GM18517 (cell line): ENCODE data around the gene GOLGA1.

Experiments used
- ATAC-seq: cut with Tn5 transposase; IDR thresholded peaks from one replicate; pipeline ENCODE4 v1.9.1; 2021; ENCODE audit warnings: mild to moderate bottlenecking, moderate library complexity; ENCODE audit not compliant: unreplicated experiment

The GOLGA1 gene

GRCh38 chr9:124885551-124885950 is 55.3 kb downstream of the GOLGA1 start:
- no peak for ATAC-seq

- ATAC-seq = no peak
These were observed 56.5 kb downstream of the GOLGA1 start for GRCh38 chr9:124884376-124884775.

GRCh38 chr9:124882231-124882630 is 58.7 kb downstream of the GOLGA1 start:
- ATAC-seq = no peak

GRCh38 chr9:124881138-124881743 is 59.6 kb downstream of the GOLGA1 start:
- ATAC-seq = no peak

GRCh38 chr9:124880501-124880900 is 60.4 kb downstream of the GOLGA1 start:
- no peak for ATAC-seq

GRCh38 chr9:124879226-124879625 is 61.7 kb downstream of the GOLGA1 start:
- no peak for ATAC-seq

- ATAC-seq = no peak
These were observed 62.4 kb downstream of the GOLGA1 start for GRCh38 chr9:124878518-124878917.

- no peak for ATAC-seq
These were observed 62.9 kb downstream of the GOLGA1 start for GRCh38 chr9:124878021-124878420.

GRCh38 chr9:124877021-124877782 is 63.7 kb downstream of the GOLGA1 start:
- ATAC-seq = no peak

GRCh38 chr9:124875501-124875900 is 65.4 kb downstream of the GOLGA1 start:
- ATAC-seq = no peak

GRCh38 chr9:124873664-124874063 is 67.2 kb downstream of the GOLGA1 start:
- ATAC-seq = no peak

GRCh38 chr9:124871156-124871561 is 69.7 kb downstream of the GOLGA1 start:
- ATAC-seq = no peak

GRCh38 chr9:124870723-124871122 is 70.2 kb downstream of the GOLGA1 start:
- ATAC-seq = no peak

GRCh38 chr9:124869986-124870560 is 70.8 kb downstream of the GOLGA1 start:
- ATAC-seq = peak; percentile 42

- peak; percentile 15 for ATAC-seq
These were observed 71.4 kb downstream of the GOLGA1 start for GRCh38 chr9:124869466-124869985.

GRCh38 chr9:124868511-124869465 is 72.1 kb downstream of the GOLGA1 start:
- peak; percentile 44 for ATAC-seq

GRCh38 chr9:124863371-124863871 is 77.5 kb downstream of the GOLGA1 start:
- no peak for ATAC-seq

- peak; percentile 79 for ATAC-seq
These were observed 79.3 kb downstream of the GOLGA1 start, which contains the start of the genes ARPC5L and RPL35 for GRCh38 chr9:124861342-124862229. Gene ARPC5L (plus strand): TSS chr9:124862130. CDS start chr9:124869291, 7,161 bp downstream. Gene RPL35 (minus strand): TSS chr9:124861957. CDS start chr9:124861912, 45 bp downstream.

- ATAC-seq = no peak
These were observed 80.1 kb downstream of the GOLGA1 start for GRCh38 chr9:124860582-124861341.
